Smooth muscle cell (in vitro differentiated cells): Measurements from ENCODE around the gene KREMEN2. TPM values are rescaled to one million over a fixed set of nuclear protein-coding genes. Genes with fewer than 3 reads are reported as not detected.

Experiments
- DNase-seq: peaks from one replicate; lab custom pipeline; 2025; ENCODE audit not compliant: unreplicated experiment; lab: John Stamatoyannopoulos, UW
- H2AFZ ChIP-seq: fragments of 200-600 bp; sonication (generic); 2 replicates; pipeline ENCODE4 v1.6.0; 2016; ENCODE audit warnings: antibody characterized with exemption, low read depth, mild to moderate bottlenecking
- H3F3A ChIP-seq: fragments of 200-600 bp; sonication (generic); 2 replicates; pipeline ENCODE4 v1.6.0; 2017; ENCODE audit warnings: antibody characterized with exemption, low read depth
- H3K27ac ChIP-seq: fragments of 200-600 bp; sonication (generic); 2 replicates; pipeline ENCODE4 v1.5.1; 2016; ENCODE audit warnings: low read depth, mild to moderate bottlenecking
- H3K27me3 ChIP-seq: fragments of 200-600 bp; sonication (generic); 2 replicates; pipeline ENCODE4 v1.6.1; 2016; ENCODE audit warnings: low read depth, mild to moderate bottlenecking
- H3K36me3 ChIP-seq: fragments of 200-600 bp; sonication (generic); 2 replicates; pipeline ENCODE4 v1.5.1; 2016; ENCODE audit warnings: low read depth
- H3K4me1 ChIP-seq: fragments of 200-600 bp; sonication (generic); 2 replicates; pipeline ENCODE4 v1.5.1; 2016; ENCODE audit warnings: low read depth
- H3K4me2 ChIP-seq: fragments of 200-600 bp; sonication (generic); 2 replicates; pipeline ENCODE4 v1.6.0; 2016; ENCODE audit warnings: mild to moderate bottlenecking
- H3K4me3 ChIP-seq: fragments of 200-600 bp; sonication (generic); 2 replicates; pipeline ENCODE4 v1.5.1; 2016; ENCODE audit warnings: mild to moderate bottlenecking
- H3K79me2 ChIP-seq: fragments of 200-600 bp; sonication (generic); 2 replicates; pipeline ENCODE4 v1.6.0; 2016; ENCODE audit warnings: low read depth, mild to moderate bottlenecking
- H3K9ac ChIP-seq: fragments of 200-600 bp; sonication (generic); 2 replicates; pipeline ENCODE4 v1.6.0; 2016; ENCODE audit warnings: low read depth
- H3K9me3 ChIP-seq: fragments of 200-600 bp; sonication (generic); replicated peaks from 2 replicates; pipeline ENCODE4 v1.5.1; 2016; ENCODE audit warnings: low read depth
- H4K20me1 ChIP-seq: fragments of 200-600 bp; sonication (generic); 2 replicates; pipeline ENCODE4 v1.6.0; 2016; ENCODE audit warnings: low read depth
- WGBS: methylation state at CpG from one replicate; pipeline ENCODE4 v1.1.7; 2016; ENCODE audit warnings: low lambda C conversion rate; 5-methylcytosine and 5-hydroxymethylcytosine counted together
- polyA plus RNA-seq: library from polyadenylated mRNA; unstranded; fragments of >200 nt; fragmentation: Nextera tagmentation; extraction: Ambion mirVana; gene quantifications from 2 replicates; pipeline ENCODE4 v1.2.1, GENCODE V29; 2016
- total RNA-seq: library from RNA; depleted of rRNA; stranded (reverse); fragments of >200 nt; gene quantifications from 2 replicates; pipeline ENCODE4 v1.2.3, GENCODE V29; 2014
- TF ChIP-seq, protein P1 (sequence below): fragments of 200-600 bp; sonication (generic); IDR thresholded peaks from 2 replicates; pipeline ENCODE4 v1.5.1; 2017; ENCODE audit warnings: borderline replicate concordance, mild to moderate bottlenecking, antibody characterized with exemption; ENCODE audit not compliant: insufficient read depth, poor library complexity, severe bottlenecking

The KREMEN2 gene
- total and polyA plus RNA-seq, 2 experiments from 2014 or later = 0.27 to 2.0 TPM

- no peak within 1 kb of the TSS for H3K9ac ChIP-seq
- no peak within 1 kb of the TSS for H2AFZ ChIP-seq
- WGBS = 13% methylated on average over 26 of the region's 27 CpGs
- DNase-seq = no peak
- peaks cover 4% of the 10 kb centered on the region for H4K20me1 ChIP-seq
- TF ChIP-seq, protein P1, sequence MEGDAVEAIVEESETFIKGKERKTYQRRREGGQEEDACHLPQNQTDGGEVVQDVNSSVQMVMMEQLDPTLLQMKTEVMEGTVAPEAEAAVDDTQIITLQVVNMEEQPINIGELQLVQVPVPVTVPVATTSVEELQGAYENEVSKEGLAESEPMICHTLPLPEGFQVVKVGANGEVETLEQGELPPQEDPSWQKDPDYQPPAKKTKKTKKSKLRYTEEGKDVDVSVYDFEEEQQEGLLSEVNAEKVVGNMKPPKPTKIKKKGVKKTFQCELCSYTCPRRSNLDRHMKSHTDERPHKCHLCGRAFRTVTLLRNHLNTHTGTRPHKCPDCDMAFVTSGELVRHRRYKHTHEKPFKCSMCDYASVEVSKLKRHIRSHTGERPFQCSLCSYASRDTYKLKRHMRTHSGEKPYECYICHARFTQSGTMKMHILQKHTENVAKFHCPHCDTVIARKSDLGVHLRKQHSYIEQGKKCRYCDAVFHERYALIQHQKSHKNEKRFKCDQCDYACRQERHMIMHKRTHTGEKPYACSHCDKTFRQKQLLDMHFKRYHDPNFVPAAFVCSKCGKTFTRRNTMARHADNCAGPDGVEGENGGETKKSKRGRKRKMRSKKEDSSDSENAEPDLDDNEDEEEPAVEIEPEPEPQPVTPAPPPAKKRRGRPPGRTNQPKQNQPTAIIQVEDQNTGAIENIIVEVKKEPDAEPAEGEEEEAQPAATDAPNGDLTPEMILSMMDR = no peak
- peak within 1 kb of the TSS; percentile 25 for H3K4me2 ChIP-seq
- H3K27ac ChIP-seq = peak within 1 kb of the TSS; percentile 44
- H3F3A ChIP-seq = peaks cover 14% of the 10 kb centered on the region
- H3K9me3 ChIP-seq = no peaks in the 10 kb centered on the region
- H3K36me3 ChIP-seq = no peaks in the 10 kb centered on the region
- H3K4me1 ChIP-seq = peaks cover 40% of the 10 kb centered on the region
- H3K27me3 ChIP-seq = peaks cover 57% of the 10 kb centered on the region
- no peak within 1 kb of the TSS for H3K4me3 ChIP-seq
- no peaks in the 10 kb centered on the region for H3K79me2 ChIP-seq
These were observed 48.8 kb downstream of the KREMEN2 start, which contains the start of gene CLDN9 for GRCh38 chr16:3012828-3013420. Gene CLDN9, plus strand, starts transcription at chr16:3012923. Its CDS starts 440 bp downstream, at chr16:3013363.

GRCh38 chr16:3013491-3013951 is 49.4 kb downstream of the KREMEN2 start:
- 52% methylated on average over 26 of the region's 27 CpGs for WGBS
- H3K9ac ChIP-seq = no peak overlapping the region
- TF ChIP-seq, protein P1 = peak; percentile 6
- H3K27me3 ChIP-seq = peaks cover 51% of the 10 kb centered on the region
- H3K4me3 ChIP-seq = no peak overlapping the region
- DNase-seq = no peak
- no peaks in the 10 kb centered on the region for H3K79me2 ChIP-seq
- no peak overlapping the region for H3K4me2 ChIP-seq
- H3F3A ChIP-seq = peaks cover 16% of the 10 kb centered on the region
- no peaks in the 10 kb centered on the region for H3K36me3 ChIP-seq
- H2AFZ ChIP-seq = no peak overlapping the region
- H3K9me3 ChIP-seq = no peaks in the 10 kb centered on the region
- H4K20me1 ChIP-seq = peaks cover 4% of the 10 kb centered on the region
- no peak overlapping the region for H3K27ac ChIP-seq
- H3K4me1 ChIP-seq = peaks cover 34% of the 10 kb centered on the region

DNA sequence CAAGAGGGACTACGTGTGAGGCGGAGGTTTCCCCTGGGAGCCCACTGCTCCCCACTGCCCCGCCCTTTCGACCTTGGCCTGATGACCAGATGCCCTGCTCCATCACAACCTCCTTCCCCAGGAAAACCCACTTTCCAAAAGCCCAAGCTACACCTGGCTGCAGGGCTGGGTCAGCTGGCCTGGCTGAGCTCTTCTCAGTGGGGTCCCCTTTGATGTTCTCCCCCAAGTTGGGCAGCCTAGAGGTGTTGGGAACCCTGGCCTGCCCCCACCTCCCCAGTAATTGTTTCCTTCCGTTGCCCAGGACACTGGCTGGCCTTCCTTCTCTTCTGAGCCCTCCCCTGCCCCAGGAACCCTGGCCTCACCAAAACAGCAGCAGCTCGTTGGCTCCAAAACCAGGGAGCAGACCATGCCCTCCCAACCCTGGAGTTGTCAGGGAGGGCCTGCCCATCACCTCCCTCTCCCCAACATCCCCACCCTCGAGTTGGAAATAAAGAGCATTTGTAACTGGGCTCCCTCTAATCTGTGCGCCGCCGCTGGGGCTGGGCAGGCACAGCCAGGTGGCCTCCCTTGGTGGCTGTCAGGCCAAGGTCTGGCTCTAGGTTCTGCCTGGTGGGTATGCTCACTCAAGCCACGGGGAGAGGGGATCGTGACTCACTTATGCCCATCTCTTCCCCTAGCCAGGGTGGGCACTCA is 50.1 kb downstream of the KREMEN2 start:
- Histone ChIP-seq H3F3A (peaks cover 16% of the 10 kb centered on the region), H3K36me3 (no peaks in the 10 kb centered on the region), H3K4me1 (peaks cover 31% of the 10 kb centered on the region), H3K9me3 (no peaks in the 10 kb centered on the region), H3K27ac (no peak overlapping the region), H2AFZ (no peak overlapping the region), H3K79me2 (no peaks in the 10 kb centered on the region), H3K4me2 (no peak overlapping the region), H3K9ac (no peak overlapping the region), H3K27me3 (peaks cover 45% of the 10 kb centered on the region), H4K20me1 (peaks cover 4% of the 10 kb centered on the region), H3K4me3 (no peak overlapping the region)
- 74% methylated on average over 12 of the region's 12 CpGs for WGBS
- no peak for DNase-seq
- TF ChIP-seq, protein P1 = no peak

DNA sequence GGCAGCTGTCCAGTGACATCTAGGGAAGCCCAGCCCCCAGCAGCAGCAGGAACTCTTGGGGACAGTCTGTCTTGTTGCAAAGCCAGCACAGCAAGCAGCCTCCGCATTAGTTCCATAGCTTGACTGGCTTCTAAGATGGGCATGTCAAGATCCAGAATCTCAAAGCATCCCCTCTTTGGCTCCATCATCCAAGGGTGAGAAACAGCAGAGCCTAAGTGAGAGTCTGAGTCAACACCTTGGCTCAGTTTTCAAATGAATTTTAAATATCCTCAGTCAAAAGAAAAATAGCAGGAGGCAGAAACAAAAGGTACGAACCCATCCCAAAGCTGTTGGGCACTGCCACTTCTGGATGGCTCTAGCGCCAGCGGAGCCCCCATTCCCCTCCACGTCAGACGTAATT is 50.9 kb downstream of the KREMEN2 start:
- peaks cover 16% of the 10 kb centered on the region for H3F3A ChIP-seq
- 95% methylated on average over 6 of the region's 6 CpGs for WGBS

More for the DNA sequence above, 50.9 kb downstream of the KREMEN2 start:
- TF ChIP-seq, protein P1 = no peak
- Histone ChIP-seq H3K9ac (no peak overlapping the region), H3K36me3 (no peaks in the 10 kb centered on the region), H3K4me1 (peaks cover 23% of the 10 kb centered on the region), H4K20me1 (peaks cover 4% of the 10 kb centered on the region), H3K27ac (no peak overlapping the region), H3K4me2 (no peak overlapping the region), H3K27me3 (peaks cover 37% of the 10 kb centered on the region), H3K4me3 (no peak overlapping the region), H3K9me3 (no peaks in the 10 kb centered on the region), H3K79me2 (no peaks in the 10 kb centered on the region), H2AFZ (no peak overlapping the region)
- DNase-seq = no peak
